HEK293T (cell line): ENCODE measurements around the gene TAOK2.

Experiments
- FOXK2 ChIP-seq: fragments of 450-650 bp; IDR thresholded peaks from 2 replicates; pipeline ENCODE4 v1.6.1; 2016; ENCODE audit warnings: mild to moderate bottlenecking
- L3MBTL2 ChIP-seq: fragments of 450-650 bp; conservative IDR thresholded peaks from 2 replicates; pipeline ENCODE4 v1.6.1; 2016; ENCODE audit warnings: mild to moderate bottlenecking
- SP1 ChIP-seq: fragments of 450-650 bp; IDR thresholded peaks from 2 replicates; pipeline ENCODE4 v1.6.1; 2017
- TARDBP ChIP-seq: fragments of 450-650 bp; IDR thresholded peaks from 2 replicates; pipeline ENCODE4 v1.6.1; 2016

DNA sequence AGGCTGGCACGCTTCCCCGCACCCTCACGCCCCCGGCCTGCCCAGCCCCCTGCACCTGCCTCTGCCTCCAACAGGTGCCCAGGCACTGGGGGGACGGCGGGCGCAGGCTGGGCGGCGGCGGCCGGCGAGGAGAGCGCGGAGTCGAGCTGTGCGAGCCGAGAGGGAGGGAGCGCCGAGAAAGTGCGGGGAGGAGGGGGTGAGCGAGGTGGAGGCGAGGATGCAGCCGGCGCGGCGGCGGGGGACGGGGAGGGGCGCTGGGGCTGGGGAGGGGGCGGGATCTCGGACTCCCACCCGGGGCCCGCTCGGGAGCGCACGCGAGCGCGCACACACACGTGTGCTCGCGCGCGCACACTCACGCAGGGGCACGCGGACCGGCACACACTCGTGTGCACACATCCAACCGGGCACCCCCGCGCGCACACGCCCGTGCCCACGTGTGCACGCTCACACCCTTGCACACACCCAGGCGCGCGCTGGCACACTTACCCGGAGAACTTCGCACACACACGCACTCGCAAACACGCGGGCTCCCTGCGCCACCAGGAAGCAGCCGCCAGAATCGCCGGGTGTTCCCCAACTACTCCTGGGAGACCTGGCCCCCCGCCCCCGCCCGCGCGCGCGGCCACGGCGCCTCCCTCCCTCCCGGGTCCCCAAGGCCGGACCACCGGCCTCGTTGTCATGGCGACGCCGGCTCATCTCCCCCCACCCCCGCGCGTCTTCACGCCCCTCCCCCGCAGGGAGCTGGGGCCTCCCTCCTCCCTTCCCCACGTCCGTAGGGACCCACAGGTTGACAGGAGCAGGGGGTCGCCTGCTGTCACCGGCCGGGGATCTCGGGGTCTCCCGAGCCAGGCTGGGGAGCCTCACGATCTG lies 37.4 kb downstream of the TAOK2 start, which contains the start of gene DOC2A:
- TF ChIP-seq L3MBTL2 (peak; percentile 85), SP1 (no peak), FOXK2 (no peak), TARDBP (no peak)
